H7 (cell line): ENCODE data around the gene FARS2. TPM values are rescaled to one million over a fixed set of nuclear protein-coding genes. Genes with fewer than 3 reads are reported as not detected.
A peak's percentile ranks its signal among the peaks of the same experiment; 100 is the strongest.
"Not testable (repeated sequence)": the region's sequence is repeated elsewhere in the genome, so short reads cannot be mapped to it uniquely, and the experiment has no call there.

Experiments used
- DNase-seq: peaks from one replicate; pipeline ENCODE4 v3.0.0; 2012
- H3K27me3 ChIP-seq: 2 replicates; pipeline ENCODE4 v1.6.0; 2011; ENCODE audit warnings: mild to moderate bottlenecking, low read length; ENCODE audit not compliant: control insufficient read depth, insufficient read depth
- H3K36me3 ChIP-seq: replicated peaks from 2 replicates; pipeline ENCODE4 v1.5.1; 2011; ENCODE audit warnings: low read length; ENCODE audit not compliant: control insufficient read depth, insufficient read depth
- H3K4me3 ChIP-seq: 2 replicates; pipeline ENCODE4 v1.5.1; 2011; ENCODE audit warnings: low read depth, mild to moderate bottlenecking, control low read depth, low read length, moderate library complexity; ENCODE audit not compliant: insufficient read depth
- total RNA-seq: library from RNA; depleted of rRNA; stranded (reverse); fragments of >200 nt; shearing (Covaris generic); gene quantifications from 2 replicates; pipeline ENCODE4 v1.2.3, GENCODE V29; 2014

Gene FARS2
- total RNA-seq, 1 experiment from 2014 or later, result 27.1 TPM

- peak; percentile 40 for DNase-seq
- no peaks in the 10 kb centered on the region for H3K36me3 ChIP-seq
- H3K27me3 ChIP-seq, result no peaks in the 10 kb centered on the region
- H3K4me3 ChIP-seq, result no peak overlapping the region
Observed at GRCh38 chr6:5636210-5637030, 375.1 kb downstream of the FARS2 start.

GRCh38 chr6:5637714-5638113 lies 376.4 kb downstream of the FARS2 start:
- DNase-seq, result no peak
- no peak overlapping the region for H3K4me3 ChIP-seq
- no peaks in the 10 kb centered on the region for H3K36me3 ChIP-seq
- no peaks in the 10 kb centered on the region for H3K27me3 ChIP-seq

DNA sequence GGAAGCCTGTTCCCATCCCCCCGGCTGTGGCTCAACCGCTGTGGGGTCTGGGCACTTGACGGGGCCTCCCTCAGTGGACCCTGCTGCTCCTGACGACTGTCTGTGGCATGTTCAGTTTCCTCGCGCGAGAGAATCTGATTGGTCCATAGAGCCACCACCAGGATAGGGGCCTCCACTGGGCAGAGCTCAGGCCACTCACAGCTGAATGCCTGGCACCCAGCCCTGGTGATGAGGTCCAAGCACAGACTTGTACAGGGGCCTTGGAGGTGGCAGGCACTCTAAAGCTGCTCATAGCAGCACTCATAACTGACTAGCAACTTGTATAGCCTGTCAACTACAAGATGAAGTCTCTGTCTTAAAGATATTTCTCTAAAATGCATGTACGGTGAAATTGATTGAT lies 377.4 kb downstream of the FARS2 start:
- DNase-seq, result no peak
- no peak overlapping the region for H3K4me3 ChIP-seq
- H3K27me3 ChIP-seq, result no peaks in the 10 kb centered on the region
- no peaks in the 10 kb centered on the region for H3K36me3 ChIP-seq

DNA sequence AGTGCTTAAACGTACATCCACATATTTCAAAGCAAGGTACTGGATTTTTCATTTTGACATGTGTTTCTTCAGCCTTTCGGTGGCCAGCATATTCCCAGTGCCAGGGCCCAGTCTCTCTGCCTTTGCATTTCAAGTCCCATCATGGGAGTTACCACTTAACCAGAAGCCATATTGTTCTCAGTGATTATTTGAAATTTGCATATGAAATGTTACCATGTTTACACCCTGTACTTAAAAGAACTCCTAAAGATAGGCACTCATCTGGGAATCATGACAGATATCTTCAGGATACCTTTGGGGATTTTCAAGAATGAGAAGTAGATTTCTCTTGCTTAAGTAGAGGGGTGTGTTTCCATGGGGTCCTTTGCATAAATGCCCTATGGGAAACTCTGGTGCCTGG lies 377.9 kb downstream of the FARS2 start:
- no peak for DNase-seq
- Histone ChIP-seq H3K36me3 (no peaks in the 10 kb centered on the region), H3K4me3 (no peak overlapping the region), H3K27me3 (no peaks in the 10 kb centered on the region)

- H3K36me3 ChIP-seq, result no peaks in the 10 kb centered on the region
- H3K4me3 ChIP-seq, result no peak overlapping the region
- no peak for DNase-seq
- no peaks in the 10 kb centered on the region for H3K27me3 ChIP-seq
Observed at GRCh38 chr6:5640614-5641013, 379.3 kb downstream of the FARS2 start.

- no peak for DNase-seq
- Histone ChIP-seq H3K27me3 (no peaks in the 10 kb centered on the region), H3K36me3 (no peaks in the 10 kb centered on the region)
Observed at GRCh38 chr6:5644523-5645185, 383.3 kb downstream of the FARS2 start.

GRCh38 chr6:5645328-5646290 lies 384.3 kb downstream of the FARS2 start:
- no peaks in the 10 kb centered on the region for H3K36me3 ChIP-seq
- H3K27me3 ChIP-seq, result no peaks in the 10 kb centered on the region
- no peak for DNase-seq
- no peak overlapping the region for H3K4me3 ChIP-seq

More at GRCh38 chr6:5644523-5645185, 383.3 kb downstream of the FARS2 start:
- H3K4me3 ChIP-seq, result no peak overlapping the region

- Histone ChIP-seq H3K4me3 (no peak overlapping the region), H3K36me3 (no peaks in the 10 kb centered on the region)
- no peak for DNase-seq
Observed at GRCh38 chr6:5652406-5653137, 391.3 kb downstream of the FARS2 start.

GRCh38 chr6:5653801-5654200 lies 392.5 kb downstream of the FARS2 start:
- Histone ChIP-seq H3K36me3 (no peaks in the 10 kb centered on the region), H3K27me3 (no peaks in the 10 kb centered on the region), H3K4me3 (no peak overlapping the region)
- DNase-seq, result no peak

More at GRCh38 chr6:5652406-5653137, 391.3 kb downstream of the FARS2 start:
- H3K27me3 ChIP-seq, result no peaks in the 10 kb centered on the region

DNA sequence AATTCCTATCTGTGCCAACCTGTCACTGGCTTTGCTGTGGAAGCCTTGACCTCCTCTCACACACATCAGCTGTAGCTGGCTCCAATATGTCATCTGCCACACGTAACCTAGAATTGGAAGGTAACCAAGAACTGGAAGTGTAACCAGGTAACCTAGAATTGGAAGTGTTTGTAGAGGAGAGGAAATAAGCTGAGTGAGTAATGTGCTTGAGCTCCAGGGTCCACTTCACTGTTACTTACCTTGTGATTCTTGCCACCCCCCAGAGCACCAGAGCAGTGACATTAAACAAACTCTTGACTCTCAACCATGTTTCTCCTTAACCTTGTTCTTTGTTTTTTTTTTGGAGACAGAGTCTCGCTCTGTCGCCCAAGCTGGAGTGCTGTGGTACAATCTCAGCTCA lies 394.9 kb downstream of the FARS2 start:
- Histone ChIP-seq H3K27me3 (no peaks in the 10 kb centered on the region), H3K36me3 (no peaks in the 10 kb centered on the region), H3K4me3 (no peak overlapping the region)
- no peak for DNase-seq

DNA sequence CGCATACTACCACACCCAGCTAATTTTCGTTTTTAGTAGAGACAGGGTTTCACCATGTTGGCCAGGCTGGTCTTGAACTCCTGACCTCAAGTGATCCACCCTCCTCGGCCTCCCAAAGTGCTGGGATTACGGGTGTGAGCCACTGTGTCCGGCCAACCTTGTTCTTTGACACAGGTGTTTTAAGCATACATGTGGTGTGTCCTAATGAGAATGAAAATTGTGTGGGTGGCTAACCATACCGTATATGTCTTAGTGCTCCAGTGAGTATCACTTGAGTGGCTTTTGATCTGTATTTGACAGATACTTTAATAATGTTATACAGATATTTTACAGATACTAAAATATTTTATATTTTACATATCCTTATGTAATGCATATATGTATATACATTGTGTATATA lies 395.4 kb downstream of the FARS2 start:
- H3K27me3 ChIP-seq, H3K4me3 ChIP-seq, H3K36me3 ChIP-seq, DNase-seq: not testable (repeated sequence)

- Histone ChIP-seq H3K27me3 (no peaks in the 10 kb centered on the region), H3K36me3 (no peaks in the 10 kb centered on the region), H3K4me3 (no peak overlapping the region)
- no peak for DNase-seq
Observed at GRCh38 chr6:5657684-5658430, 396.5 kb downstream of the FARS2 start.

DNA sequence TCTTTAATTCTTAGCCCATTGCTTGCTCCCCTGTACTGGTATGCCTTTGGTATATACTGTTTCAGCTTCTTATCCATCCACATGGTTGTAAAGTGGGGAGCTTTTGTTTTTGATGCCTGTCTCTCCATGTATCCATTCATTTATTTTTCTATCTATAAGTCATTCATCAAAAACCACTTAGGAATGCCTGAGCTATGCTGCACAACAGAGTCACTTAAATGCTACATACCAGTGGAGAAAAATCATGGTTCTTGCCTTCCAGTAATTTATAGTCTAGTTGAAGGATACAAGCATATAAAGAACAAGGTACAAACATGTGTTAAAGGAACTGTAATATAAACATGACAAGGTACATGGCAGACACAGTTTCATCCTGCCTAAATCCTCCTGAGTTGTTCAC lies 398.2 kb downstream of the FARS2 start:
- Histone ChIP-seq H3K36me3 (no peaks in the 10 kb centered on the region), H3K4me3 (no peak overlapping the region), H3K27me3 (no peaks in the 10 kb centered on the region)
- no peak for DNase-seq
